GM21786 (cell line): ENCODE results near the gene CEP112.
"Not testable (repeated sequence)": the region's sequence is repeated elsewhere in the genome, so short reads cannot be mapped to it uniquely, and the experiment has no call there.

Experiments
- ATAC-seq: cut with Tn5 transposase; IDR thresholded peaks from one replicate; pipeline ENCODE4 v1.9.1; 2021; ENCODE audit not compliant: unreplicated experiment

CEP112 gene

DNA sequence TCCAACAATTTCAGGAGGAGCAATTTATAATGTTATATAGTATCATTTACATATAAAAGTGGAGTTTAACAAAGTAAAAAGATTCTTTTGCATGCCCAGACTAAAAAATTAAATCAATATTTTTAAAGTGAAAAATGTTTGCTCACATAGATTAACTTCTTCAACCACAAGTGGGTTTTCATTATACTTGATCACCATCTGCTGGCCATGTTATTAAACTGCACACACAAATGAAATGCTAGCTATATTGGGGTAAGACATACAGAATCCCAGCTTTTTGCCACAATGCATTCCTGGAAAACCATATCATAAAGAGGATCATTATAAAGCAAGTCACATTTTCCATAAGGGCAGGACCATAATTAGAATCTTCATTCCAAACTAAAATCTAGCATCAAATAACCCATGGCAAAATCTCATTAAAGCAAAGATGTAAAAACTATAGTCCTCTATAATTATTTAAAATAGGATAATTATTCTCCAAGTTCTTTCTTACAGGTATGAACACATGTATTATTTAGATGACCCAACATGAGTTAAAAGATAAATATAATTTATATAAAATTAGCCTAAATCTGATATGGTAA, 26.3 kb downstream of the CEP112 start:
- no peak for ATAC-seq

DNA sequence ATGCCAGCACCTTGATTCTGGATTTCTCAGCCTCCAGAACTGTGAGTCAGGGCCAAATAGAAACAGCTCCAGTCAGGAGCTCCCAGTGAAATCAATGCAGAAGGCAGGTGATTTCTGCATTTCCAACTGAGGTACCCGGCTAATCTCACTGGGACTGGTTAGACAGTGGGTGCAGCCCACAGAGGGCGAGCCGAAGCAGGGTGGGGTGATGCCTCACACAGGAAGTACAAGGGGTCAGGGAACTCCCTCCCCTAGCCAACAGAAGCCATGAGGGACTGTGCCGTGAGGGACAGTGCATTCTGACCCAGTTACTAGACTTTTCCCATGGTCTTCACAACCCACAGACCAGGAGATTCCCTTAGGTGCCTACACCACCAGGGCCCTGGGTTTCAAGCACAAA, 36.9 kb downstream of the CEP112 start:
- not testable (repeated sequence) for ATAC-seq

DNA sequence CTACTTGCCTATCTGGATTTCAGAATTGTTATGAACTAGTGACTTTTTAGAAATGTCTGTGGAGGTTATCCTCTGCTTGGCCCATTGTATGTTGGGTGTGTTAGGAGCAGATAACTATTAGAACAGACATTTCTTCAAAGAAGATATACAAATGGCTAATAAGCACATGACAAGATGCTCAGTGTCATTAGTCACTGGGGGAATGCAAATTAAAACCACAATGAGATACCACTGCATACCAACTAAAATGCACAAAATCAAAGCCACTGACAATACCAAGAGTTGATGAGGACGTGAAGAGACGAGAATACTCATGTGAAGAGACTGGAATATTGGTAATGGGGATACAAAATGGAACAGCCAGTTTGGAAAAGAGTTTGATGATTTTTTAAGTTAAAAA, 39.2 kb downstream of the CEP112 start:
- ATAC-seq, result no peak

DNA sequence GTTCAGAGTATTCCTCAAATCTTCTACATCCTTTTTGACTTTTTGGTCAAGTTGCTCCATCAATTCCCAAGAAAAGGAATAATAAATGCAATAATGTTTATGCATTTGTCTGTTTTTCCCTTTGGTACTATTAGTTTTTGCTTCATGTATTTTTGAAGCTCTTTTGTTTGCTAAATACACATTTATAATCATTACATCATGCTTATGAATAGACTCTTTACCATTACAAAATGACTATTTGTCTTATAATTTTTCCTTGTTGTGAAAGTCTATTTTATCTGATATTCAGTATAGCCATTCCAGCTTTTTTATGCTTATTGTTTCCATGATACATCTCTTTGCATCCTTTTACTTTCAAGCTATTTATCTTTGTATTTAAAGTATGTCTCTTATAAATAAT, 41.2 kb downstream of the CEP112 start:
- no peak for ATAC-seq

DNA sequence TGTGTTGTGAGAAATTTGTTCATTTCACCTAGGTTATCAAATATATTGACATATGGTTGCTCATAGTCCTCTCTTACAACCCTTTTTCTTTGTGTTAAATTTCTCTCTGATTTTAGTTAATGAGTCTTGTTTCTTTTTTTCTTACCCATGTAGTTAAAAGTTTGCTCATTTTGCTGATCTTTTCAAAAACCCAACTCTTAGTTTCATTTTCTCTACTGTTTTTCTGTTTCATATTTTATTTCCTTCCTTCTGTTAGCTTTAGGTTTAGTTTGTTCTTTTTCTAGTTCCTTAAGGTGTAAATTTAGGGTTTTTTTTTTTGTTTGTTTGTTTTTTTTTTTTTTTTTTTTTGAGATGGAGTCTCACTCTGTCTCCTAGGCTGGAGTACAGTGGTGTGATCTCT, 42.4 kb downstream of the CEP112 start:
- no peak for ATAC-seq

DNA sequence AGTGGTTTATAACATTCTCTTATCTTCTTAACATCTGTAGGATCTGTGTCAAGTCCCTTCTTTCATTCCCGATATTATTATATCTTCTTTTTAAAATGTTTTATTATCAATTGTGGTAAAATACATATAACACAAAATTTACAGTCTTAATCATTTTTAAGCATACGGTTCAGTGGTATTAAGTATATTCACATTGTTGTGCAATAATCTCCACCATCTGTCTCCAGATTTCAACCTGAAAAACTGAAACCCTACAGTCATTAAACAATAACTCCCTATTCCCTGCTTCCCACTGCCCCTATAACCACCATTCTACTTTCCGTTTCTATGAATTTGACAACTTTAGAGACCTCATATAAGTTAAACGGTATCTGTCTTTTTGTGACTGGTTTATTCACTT, 45.5 kb downstream of the CEP112 start:
- ATAC-seq, result no peak

DNA sequence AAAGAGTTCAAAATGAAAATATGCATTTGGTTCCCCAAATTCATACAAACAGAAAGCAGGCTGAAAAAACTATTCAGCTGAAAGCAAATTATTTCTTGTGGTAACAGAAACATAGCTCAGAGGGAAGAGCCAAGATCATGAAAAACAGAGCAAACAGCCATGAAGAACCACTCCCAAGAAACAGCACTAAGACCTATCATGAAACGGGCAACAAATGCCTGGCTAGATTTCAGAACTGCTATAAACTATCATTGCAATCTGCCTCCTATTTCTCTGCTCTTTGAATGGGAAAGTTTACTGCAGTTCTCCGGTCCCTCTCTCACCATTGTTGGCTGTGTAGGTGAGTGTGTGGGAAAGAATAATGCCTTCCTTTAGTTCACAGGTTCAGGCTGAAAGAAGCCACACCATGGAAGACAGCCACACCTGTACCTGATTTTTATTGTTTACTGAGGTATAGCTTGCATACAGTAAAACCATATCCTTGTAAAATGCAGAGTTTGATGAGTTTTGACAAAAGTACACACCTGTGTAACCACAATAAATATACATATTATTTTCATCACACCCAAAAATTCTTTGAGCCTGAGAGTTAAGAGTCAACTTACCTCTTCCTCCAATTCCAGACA, 48.2 kb downstream of the CEP112 start:
- ATAC-seq, result no peak

DNA sequence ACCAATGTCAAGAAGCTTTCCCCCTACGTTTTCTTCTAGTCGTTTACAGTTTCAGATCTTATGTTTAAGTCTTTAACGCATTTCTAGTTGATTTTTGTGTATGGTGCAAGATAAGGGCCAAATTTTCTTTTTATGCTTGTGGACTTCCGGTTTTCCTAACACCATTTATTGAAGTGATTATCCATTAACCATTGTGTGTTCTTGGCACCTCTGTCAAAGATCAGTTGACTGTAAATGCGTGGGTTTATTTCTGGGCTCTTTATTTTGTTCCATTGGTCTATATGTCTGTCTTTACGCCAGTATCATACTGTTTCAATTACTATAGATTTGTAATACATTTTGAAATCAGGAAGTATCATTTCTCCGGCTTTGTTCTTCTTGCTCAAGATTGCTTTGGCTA, 49.5 kb downstream of the CEP112 start:
- no peak for ATAC-seq

DNA sequence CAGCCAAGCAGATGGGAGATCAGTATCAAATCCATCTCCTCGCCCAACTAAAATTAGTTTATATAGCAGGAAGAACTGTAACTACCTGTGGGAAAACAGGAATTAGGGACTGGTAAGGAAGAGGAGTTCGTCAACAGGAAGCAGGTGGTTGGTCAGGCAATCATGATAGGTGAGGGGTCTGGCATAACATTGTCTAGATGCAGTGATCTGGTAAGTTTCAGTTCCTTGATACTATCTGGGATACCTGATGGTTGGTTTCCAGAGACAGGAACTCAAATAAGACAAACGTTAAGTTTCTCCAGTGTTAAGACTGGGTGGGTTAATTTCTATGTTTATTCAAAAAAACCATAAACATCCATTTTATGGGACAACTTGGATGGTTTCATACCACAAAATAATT, 53.8 kb downstream of the CEP112 start:
- ATAC-seq, result no peak

DNA sequence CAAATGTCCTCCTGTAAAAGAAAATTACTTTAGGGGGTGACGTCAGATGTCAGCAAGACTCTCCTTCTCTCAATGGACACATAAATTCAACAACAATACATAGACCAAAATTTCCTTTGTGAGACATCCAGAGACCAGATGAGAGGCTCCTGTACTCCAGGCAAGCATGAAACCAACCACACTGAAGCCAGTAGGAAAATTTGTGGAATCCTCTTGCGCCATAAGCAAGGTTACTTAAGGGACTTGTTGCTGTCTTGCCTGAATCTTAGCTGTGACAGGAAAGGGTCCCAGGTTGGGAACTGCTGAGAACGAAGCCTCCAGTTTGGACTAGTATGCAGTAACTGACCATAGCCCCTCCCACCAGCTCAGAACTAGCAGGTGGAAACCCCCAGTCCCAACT, 56.0 kb downstream of the CEP112 start:
- ATAC-seq, result no peak

DNA sequence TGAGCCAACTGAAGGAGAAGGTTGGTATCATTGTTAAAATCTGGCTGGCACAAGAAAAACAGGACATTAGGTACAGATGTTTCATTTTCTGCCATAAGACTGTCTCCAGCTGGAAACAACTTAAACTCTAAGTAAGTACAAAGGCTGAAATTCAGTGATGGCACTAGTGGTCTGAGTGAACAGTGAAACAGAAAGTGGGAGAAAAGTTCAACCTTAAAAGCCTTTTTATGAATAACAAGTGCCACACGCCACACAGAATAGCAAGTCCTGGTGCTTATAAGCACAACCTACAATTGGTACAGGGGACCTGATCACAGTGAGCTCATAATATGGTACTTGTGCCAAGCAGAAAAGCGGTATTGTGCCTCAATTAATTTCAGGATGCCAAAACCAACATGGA, 56.7 kb downstream of the CEP112 start:
- no peak for ATAC-seq

DNA sequence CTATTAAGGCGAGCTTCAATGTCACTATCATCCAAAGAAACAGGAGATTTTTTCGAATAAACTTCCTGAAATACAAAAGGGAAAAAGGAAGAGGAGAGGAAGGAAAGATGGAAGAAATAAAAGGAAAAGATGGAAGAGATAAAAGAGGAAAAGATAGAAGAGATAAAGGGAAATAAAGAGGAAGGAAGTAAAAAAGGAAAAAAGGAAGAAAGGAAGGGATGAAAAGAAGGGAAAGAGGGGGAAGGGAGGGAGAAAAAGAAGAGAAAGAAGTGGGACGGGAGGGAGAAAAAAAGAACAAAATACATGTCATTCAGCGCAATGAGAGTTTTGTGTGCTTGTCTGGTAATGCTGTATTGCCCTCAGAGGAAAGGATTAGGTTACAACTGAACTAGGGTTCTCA, 62.2 kb downstream of the CEP112 start:
- ATAC-seq, result no peak

DNA sequence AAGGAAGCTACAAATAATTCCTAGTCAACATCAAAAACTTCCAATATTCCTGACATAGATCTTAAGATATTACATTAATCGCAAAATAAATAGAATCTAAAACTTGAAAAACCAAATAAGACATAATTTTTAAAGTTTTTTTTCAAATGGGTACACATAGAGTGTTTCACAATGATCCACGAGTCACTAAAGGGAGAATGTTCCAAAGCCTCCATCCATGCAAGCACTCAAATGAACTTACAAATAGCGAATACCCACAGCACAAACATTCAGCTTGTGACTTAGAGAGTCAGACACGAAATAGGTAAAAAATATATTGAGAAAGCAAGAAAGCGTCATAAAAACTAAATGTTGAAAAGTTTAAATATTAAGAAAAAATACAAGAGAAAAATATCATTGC, 65.7 kb downstream of the CEP112 start:
- ATAC-seq, result no peak

DNA sequence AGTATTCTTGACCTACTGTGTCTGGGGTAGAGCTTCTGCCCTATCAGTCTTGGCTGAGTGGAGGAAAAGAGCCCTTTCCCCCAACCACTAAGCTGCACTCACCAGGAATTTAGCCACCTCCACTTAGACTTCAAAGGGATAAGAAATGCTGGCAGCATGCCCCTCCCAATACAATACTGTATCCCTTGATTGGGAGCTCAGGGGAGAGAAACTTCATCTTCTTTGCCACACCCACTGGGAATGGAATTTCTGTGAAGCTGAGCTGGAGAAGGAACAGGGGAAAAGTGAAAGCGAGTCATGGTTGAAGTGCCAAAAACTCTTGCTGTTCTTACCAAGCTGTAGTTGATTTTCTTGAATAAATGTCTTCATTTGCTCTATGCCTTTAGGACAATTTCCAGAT, 68.8 kb downstream of the CEP112 start:
- no peak for ATAC-seq

DNA sequence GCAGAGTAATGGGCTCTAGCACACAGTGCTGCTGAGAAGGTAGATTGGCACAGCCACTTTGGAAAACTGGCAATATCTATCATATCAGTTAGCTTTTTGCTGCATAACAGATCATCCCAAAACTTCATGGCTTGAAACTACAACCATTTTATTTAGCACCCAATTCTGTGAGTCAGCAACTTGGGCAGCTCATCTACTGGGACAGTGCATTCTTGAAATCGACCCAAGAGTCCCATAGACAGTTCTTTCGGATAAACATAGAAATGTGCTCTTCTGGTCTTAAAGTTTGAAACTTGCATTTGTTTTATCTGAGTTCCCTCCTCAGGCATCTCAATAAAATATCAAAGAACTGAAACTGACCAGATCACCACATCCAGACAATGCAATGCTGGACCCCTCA, 76.7 kb downstream of the CEP112 start:
- ATAC-seq, result no peak

DNA sequence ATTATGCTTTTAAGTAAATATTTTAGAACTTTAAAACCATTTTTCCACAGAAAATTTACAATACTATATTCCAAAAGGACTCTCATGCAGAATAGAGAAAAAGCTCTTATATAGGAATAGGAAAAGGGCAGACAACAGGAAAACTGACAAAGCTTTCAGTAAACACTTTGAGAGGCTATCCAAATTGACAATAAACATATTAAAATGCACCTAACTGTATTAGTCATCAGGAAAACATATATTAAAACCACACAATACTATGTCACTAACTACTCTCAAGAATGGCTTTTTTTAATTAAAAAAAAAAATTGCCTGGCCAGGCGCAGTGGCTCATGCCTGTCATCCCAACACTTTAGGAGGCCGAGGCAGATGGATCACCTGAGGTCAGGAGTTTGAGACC, 77.3 kb downstream of the CEP112 start:
- no peak for ATAC-seq

DNA sequence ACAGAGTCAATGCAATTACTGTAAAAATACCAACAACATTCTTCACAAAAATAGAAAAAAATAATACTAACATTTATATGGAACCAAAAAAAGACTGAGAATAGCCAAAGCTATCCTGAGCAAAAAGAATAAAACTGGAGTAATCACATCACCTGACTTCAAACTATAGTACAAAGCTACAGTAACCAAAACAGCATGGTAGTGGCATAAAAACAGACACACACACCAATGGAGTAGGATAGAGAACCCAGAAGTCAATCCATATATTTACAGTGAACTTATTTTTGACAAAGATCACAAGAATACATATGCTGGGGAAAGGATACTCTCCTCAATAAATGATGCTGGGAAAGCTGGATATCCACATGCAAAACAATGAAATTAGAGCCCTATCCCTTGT, 84.2 kb downstream of the CEP112 start:
- ATAC-seq, result no peak

DNA sequence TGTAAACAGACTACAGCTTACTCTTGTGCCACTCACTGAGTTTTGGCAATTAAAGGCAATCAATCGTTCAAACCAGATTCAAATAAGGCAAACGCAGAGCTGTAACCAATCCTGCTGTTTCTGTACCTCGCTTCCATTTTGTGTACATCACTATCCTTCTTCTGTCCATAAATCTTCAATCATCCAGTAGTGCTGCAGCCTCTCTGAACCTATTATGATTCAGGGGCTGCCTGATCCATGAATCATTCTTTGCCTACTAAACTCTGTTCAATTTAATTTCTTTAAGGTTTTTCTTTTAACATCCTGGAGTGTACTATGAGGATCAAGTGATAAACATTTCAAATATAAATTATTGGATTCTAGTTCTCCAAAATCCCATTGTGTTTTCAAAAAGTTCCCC, 93.9 kb downstream of the CEP112 start:
- ATAC-seq, result no peak

DNA sequence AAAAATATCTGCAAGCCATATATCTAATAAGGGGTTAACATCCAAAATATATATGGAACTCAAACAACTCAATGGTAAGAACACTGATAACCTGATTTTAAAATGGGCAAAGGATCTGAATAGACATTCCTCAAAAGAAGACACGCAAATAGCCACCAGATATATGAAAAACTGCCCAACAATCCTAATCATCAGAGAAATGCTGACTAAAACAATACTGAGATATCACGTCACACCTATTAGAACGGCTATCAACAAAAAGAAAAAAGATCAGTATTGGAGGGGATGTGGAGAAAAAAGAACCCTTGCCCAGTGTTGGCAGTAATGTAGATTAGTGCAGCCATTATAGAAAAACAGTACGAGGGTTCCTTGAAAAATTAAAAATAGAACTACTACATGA, 97.2 kb downstream of the CEP112 start:
- no peak for ATAC-seq

DNA sequence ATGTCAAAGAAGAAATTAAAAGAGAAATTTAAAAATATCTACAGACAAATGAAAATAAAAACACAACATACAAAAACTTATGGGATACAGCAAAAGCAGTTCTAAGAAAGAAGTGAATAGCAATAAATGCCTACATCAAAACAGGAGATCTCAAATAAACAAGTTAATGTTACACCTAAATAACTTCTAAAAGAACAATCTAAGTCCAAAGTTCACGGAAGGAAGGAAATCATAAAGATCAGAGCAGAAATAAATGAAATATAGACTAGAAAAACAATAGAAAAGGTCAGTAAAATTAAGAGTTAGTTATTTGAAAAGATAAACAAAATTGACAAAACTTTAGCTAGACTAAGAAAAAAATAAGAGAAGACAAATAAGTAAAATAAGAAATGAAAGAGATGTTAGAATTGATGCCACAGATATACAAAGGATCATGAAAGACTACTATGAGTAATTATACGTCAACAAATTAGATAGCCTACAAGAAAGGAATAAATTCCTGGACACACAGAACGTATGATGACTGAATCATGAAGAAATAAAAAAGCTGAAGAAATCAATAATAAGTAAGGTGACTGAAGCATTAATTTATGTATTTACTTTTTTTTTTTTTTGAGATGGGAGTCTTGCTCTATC, 100.4 kb downstream of the CEP112 start:
- ATAC-seq, result no peak

DNA sequence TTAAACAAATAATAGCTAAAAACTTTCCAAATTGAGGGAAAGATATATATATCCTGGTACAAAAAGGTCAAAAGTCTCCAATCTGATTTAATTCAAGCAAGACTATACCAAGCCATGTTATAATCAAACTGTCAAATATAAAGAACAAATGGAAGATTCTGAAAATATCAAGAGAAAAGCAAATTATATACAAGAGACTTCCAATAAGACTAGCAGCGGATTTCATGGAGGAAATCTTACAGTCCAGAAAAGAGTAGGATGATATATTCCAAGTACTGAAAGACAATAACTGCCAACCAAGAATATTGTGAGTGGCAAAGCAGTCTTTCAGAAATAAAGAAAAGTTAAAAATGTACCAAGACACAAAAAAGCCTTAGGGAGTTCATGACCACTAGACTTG, 102.2 kb downstream of the CEP112 start:
- ATAC-seq, result no peak

DNA sequence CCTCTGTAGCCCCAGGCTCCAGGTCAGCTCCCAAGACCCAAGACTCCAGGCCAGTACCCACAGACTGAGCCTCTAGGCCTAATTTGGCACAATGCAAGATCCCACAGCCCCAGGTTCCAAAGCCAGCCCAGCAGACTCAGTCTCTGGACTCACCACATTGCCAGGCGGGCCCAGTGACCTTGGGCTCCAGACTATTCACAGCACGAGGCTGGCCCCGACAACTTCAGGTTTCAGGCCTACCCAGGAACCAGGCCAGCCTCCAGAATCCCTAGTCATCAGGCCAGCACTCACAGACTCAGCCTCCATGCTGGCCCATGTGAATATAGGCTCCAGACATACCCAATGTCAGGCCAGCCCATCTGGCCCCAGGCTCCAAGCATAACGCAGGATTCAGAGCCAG, 103.8 kb downstream of the CEP112 start:
- ATAC-seq, result no peak

DNA sequence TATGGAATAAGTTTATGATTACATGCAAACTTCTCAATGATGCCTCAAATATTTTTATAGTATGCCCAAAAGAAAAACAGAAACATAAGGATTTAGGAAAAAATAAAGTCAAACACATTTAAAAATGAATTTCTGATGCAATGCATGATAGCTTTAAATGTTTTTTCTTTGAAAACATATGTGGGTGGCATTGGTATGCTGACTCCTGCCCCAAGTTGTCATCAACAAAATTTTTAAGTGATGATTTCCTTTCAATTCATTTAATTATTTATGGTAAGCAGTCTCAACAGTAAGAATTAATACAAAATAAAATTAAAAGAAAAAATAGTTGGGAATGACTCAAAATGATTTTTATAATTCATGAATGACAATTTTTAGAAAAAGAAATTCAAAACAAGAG, 104.9 kb downstream of the CEP112 start:
- no peak for ATAC-seq
